A549 (cell line): Measurements from ENCODE around the gene SERPINE2. TPM values are rescaled to one million over a fixed set of nuclear protein-coding genes. Genes with fewer than 3 reads are reported as not detected.

Source experiments
- ATAC-seq, 2 experiments: fragments of 200-7000 bp in 1 of 2; fragments of >200 bp in 1 of 2; cut with Nextera tagmentation in 1 of 2; cut with Tn5 transposase in 1 of 2; 3 replicates each; pipeline versions ENCODE4 v1.8.0 to v1.9.1; 2018 to 2020; ENCODE audit warnings: mild to moderate bottlenecking in 1 of 2, moderate library complexity in 1 of 2
- CTCF ChIA-PET: fragments of 300-600 bp; sonication (Branson Sonifier 250); formaldehyde crosslinking; extraction: SDS; loops from one replicate; lab custom pipeline; 2021; ENCODE audit warnings: antibody characterized with exemption, inconsistent platforms; lab: Yijun Ruan, JAX
- POLR2A ChIA-PET: fragments of 350-600 bp; formaldehyde crosslinking; extraction: SDS; loops from one replicate; lab custom pipeline; 2021; ENCODE audit warnings: antibody characterized with exemption, inconsistent platforms; lab: Yijun Ruan, JAX
- DNase-seq, 2 experiments: peaks; one replicate each; pipeline versions ENCODE4 v3.0.0 to v3.0.0-alpha.2; 2011 to 2016; ENCODE audit warnings: low read depth in 1 of 2, low spot score in 1 of 2
- FAIRE-seq: peaks from 2 replicates; lab custom pipeline; 2011; peaks lifted over from hg19 to GRCh38; lab: Jason Lieb, UNC
- H3K27ac ChIP-seq, 2 experiments: fragments of >200 bp; sonication (Bioruptor Twin); formaldehyde crosslinking; 3 replicates each; pipeline ENCODE4 v1.5.1; 2016 to 2017
- H3K4me1 ChIP-seq: fragments of >200 bp; sonication (Bioruptor Twin); formaldehyde crosslinking; 3 replicates; pipeline ENCODE4 v1.6.1; 2016
- H3K4me2 ChIP-seq: fragments of >200 bp; sonication (Bioruptor Twin); formaldehyde crosslinking; 3 replicates; pipeline ENCODE4 v1.6.1; 2016
- H3K4me3 ChIP-seq: fragments of >200 bp; sonication (Bioruptor Twin); formaldehyde crosslinking; 3 replicates; pipeline ENCODE4 v1.5.1; 2016
- H3K9me3 ChIP-seq: fragments of >200 bp; sonication (Bioruptor Twin); formaldehyde crosslinking; 3 replicates; pipeline ENCODE4 v1.6.1; 2016
- BHLHE40 ChIP-seq: IDR thresholded peaks from 2 replicates; pipeline ENCODE4 v1.6.1; 2012; ENCODE audit warnings: low read depth, low read length, inconsistent platforms
- CHD2 ChIP-seq: fragments of 150-350 bp; IDR thresholded peaks from 2 replicates; pipeline ENCODE4 v1.6.1; 2014; ENCODE audit warnings: low read length; ENCODE audit not compliant: partially characterized antibody
- CHD4 ChIP-seq: fragments of 200-600 bp; sonication (generic); IDR thresholded peaks from 2 replicates; pipeline ENCODE4 v1.6.1; 2016; ENCODE audit warnings: antibody characterized with exemption, mild to moderate bottlenecking, borderline replicate concordance
- E2F6 ChIP-seq: IDR thresholded peaks from 2 replicates; pipeline ENCODE4 v1.6.1; 2012; ENCODE audit warnings: low read depth, borderline replicate concordance
- EHMT2 ChIP-seq: fragments of 200-600 bp; sonication (generic); IDR thresholded peaks from 2 replicates; pipeline ENCODE4 v1.6.1; 2016; ENCODE audit warnings: antibody characterized with exemption, low read depth, mild to moderate bottlenecking, moderate library complexity
- EP300 ChIP-seq, 2 experiments: fragments of >200 bp; sonication (Bioruptor Twin); formaldehyde crosslinking; IDR thresholded peaks; 2 replicates in 1 of 2; 3 replicates in 1 of 2; pipeline ENCODE4 v1.6.1; 2016 to 2017
- FOSL2 ChIP-seq, 2 experiments: fragments of 450-650 bp in 1 of 2; fragments of >200 bp in 1 of 2; sonication (Bioruptor Twin) in 1 of 2; formaldehyde crosslinking; IDR thresholded peaks; 2 replicates each; pipeline versions ENCODE4 v1.5.0 to v1.6.1; 2016 to 2020; ENCODE audit warnings: mild to moderate bottlenecking in 1 of 2, moderate library complexity in 1 of 2
- KDM1A ChIP-seq: fragments of 200-600 bp; sonication (generic); IDR thresholded peaks from 2 replicates; pipeline ENCODE4 v1.6.1; 2016; ENCODE audit warnings: low read depth, mild to moderate bottlenecking
- MAZ ChIP-seq: fragments of 150-350 bp; IDR thresholded peaks from 2 replicates; pipeline ENCODE4 v1.6.1; 2014; ENCODE audit warnings: antibody characterized with exemption, low read depth, low read length, borderline replicate concordance
- NFE2L2 ChIP-seq: fragments of 150-350 bp; conservative IDR thresholded peaks from 2 replicates; pipeline ENCODE4 v1.6.1; 2014; ENCODE audit warnings: low read length
- NPAS2 ChIP-seq: fragments of 250-450 bp; sonication (Bioruptor Pico); IDR thresholded peaks from 2 replicates; pipeline ENCODE4 v1.8.0; 2022; ENCODE audit warnings: mild to moderate bottlenecking, moderate library complexity, borderline replicate concordance
- RCOR1 ChIP-seq: fragments of 150-350 bp; IDR thresholded peaks from 2 replicates; pipeline ENCODE4 v1.6.1; 2014; ENCODE audit warnings: antibody characterized with exemption, low read length, low read depth
- SMC3 ChIP-seq: fragments of >200 bp; sonication (Bioruptor Twin); formaldehyde crosslinking; IDR thresholded peaks from 3 replicates; pipeline ENCODE4 v1.6.1; 2018; ENCODE audit warnings: inconsistent platforms
- USF2 ChIP-seq: fragments of 450-650 bp; IDR thresholded peaks from 2 replicates; pipeline ENCODE4 v1.6.1; 2014; ENCODE audit warnings: antibody characterized with exemption
- ZSCAN20 ChIP-seq: fragments of 250-450 bp; sonication (Bioruptor Pico); IDR thresholded peaks from 2 replicates; pipeline ENCODE4 v1.8.0; 2022; ENCODE audit warnings: mild to moderate bottlenecking, moderate library complexity
- WGBS: methylation state at CpG from one replicate; pipeline ENCODE4 v1.1.6; 2017; ENCODE audit errors: missing lambda C conversion rate; 5-methylcytosine and 5-hydroxymethylcytosine counted together
- polyA plus RNA-seq, 4 experiments: library from polyadenylated mRNA; depleted of rRNA in 3 of 4; stranded (reverse); fragments of >200 nt; fragmentation: RNase III in 1 of 4; extraction: RNeasy Plus Mini Kit Qiagen cat#74134 plus additional on column Dnase treatment in 1 of 4; gene quantifications; 2 replicates in 3 of 4; 3 replicates in 1 of 4; pipeline ENCODE4 v1.2.3, GENCODE V29; 2011 to 2017

SERPINE2 gene
- polyA plus RNA-seq, 2 of the 4 experiments (the other 2 are of a cell fraction), result 58.6 to 88.2 TPM

- ChIA-PET CTCF (no interaction called here), POLR2A (interaction anchor here (0.8 kb wide), 1 partner anchor 9 kb away, joined by 5 read pairs; the partner anchor contains the start of gene WDFY1)
- no peak for TF ChIP-seq KDM1A
- H3K27ac ChIP-seq, result no peak overlapping the region
- no peak for FAIRE-seq
- H3K4me2 ChIP-seq, result no peak overlapping the region
- H3K4me1 ChIP-seq, result peaks cover 16% of the 10 kb centered on the region; the same call in 2 of the 3 replicates
- H3K9me3 ChIP-seq, result no peaks in the 10 kb centered on the region
- 73% methylated on average over 3 of the region's 3 CpGs for WGBS
- DNase-seq, result peak in 1 of 2 experiments; percentile 40
- ATAC-seq, result 0 out of 6 replicates have a peak, but pooled peaks have one; percentile 11 to 26
- no peak overlapping the region for H3K4me3 ChIP-seq
Observed at GRCh38 chr2:223954401-223954800, 84.7 kb downstream of the SERPINE2 start.

GRCh38 chr2:223952280-223952968 lies 86.7 kb downstream of the SERPINE2 start:
- ChIA-PET CTCF (no interaction called here), POLR2A (no interaction called here)
- DNase-seq (no peak), ATAC-seq (no peak), FAIRE-seq (no peak)
- H3K9me3 ChIP-seq, result no peaks in the 10 kb centered on the region
- no peak overlapping the region for H3K4me3 ChIP-seq
- H3K27ac ChIP-seq, result no peak overlapping the region
- no peak for TF ChIP-seq MAZ
- TF ChIP-seq RCOR1, result no peak
- no peak for TF ChIP-seq CHD2
- no peak for TF ChIP-seq NFE2L2
- TF ChIP-seq E2F6, result no peak
- no peak for TF ChIP-seq FOSL2 (IDR thresholded peaks at IDR 0.05)
- no peak for TF ChIP-seq FOSL2 (CRISPR knock-in tag; IDR thresholded peaks at IDR 0.05)
- H3K4me2 ChIP-seq, result no peak overlapping the region
- WGBS, result 82% methylated on average over 6 of the region's 6 CpGs
- H3K4me1 ChIP-seq, result peaks cover 5% of the 10 kb centered on the region; the same call in 2 of the 3 replicates

- ATAC-seq (no peak), FAIRE-seq (no peak), DNase-seq (no peak)
- no peak overlapping the region for H3K4me3 ChIP-seq
- no peaks in the 10 kb centered on the region for H3K9me3 ChIP-seq
- no peak overlapping the region; a peak in 1 of 6 replicates for H3K27ac ChIP-seq
- CTCF ChIA-PET, result interaction anchor here (1.3 kb wide), 1 partner anchor 19 kb away, joined by 5 read pairs; no protein-coding TSS in a partner anchor
- POLR2A ChIA-PET, result no interaction called here
- no peak overlapping the region for H3K4me2 ChIP-seq
- no peaks in the 10 kb centered on the region for H3K4me1 ChIP-seq
- TF ChIP-seq SMC3 (no peak), BHLHE40 (no peak), EP300 (IDR thresholded peaks at IDR 0.05) (no peak), CHD2 (no peak), ZSCAN20 (no peak), NPAS2 (CRISPR knock-in tag) (no peak), EHMT2 (no peak), USF2 (no peak), CHD4 (no peak)
- 76% methylated on average over 3 of the region's 3 CpGs for WGBS
Observed at GRCh38 chr2:223950448-223951347, 88.4 kb downstream of the SERPINE2 start.
